AG04450 (cell line): Measurements from ENCODE around the gene KRTAP19-2. TPM values are rescaled to one million over a fixed set of nuclear protein-coding genes. Genes with fewer than 3 reads are reported as not detected.

ENCODE experiments used
- CTCF ChIA-PET: fragments of 300-600, 350-600 bp; formaldehyde crosslinking; extraction: SDS; loops from one replicate; lab custom pipeline; 2022; ENCODE audit warnings: antibody characterized with exemption, inconsistent platforms; lab: Charles Lee
- POLR2A ChIA-PET: fragments of 350-600 bp; formaldehyde crosslinking; extraction: SDS; loops from one replicate; lab custom pipeline; 2021; ENCODE audit warnings: antibody characterized with exemption, inconsistent platforms; lab: Yijun Ruan, JAX
- DNase-seq: peaks from one replicate; pipeline ENCODE4 v3.0.0-alpha.2; 2011; ENCODE audit warnings: low read depth, low spot score
- H3K27ac ChIP-seq: one replicate; pipeline ENCODE4 v1.5.1; 2012; ENCODE audit warnings: low read depth, low read length, control low read depth
- H3K27me3 ChIP-seq: one replicate; pipeline ENCODE4 v1.6.0; 2012; ENCODE audit warnings: low read length; ENCODE audit not compliant: control insufficient read depth, insufficient read depth
- H3K4me3 ChIP-seq: 2 replicates; pipeline ENCODE4 v1.5.1; 2011; ENCODE audit warnings: mild to moderate bottlenecking, low read depth, low read length, control low read depth
- H3K9me3 ChIP-seq: 2 replicates; pipeline ENCODE4 v1.5.1; 2012; ENCODE audit warnings: low read length; ENCODE audit not compliant: control insufficient read depth, insufficient read depth
- polyA plus RNA-seq: library from polyadenylated mRNA; depleted of rRNA; stranded (reverse); fragments of >200 nt; gene quantifications from 2 replicates; pipeline ENCODE4 v1.2.3, GENCODE V29; 2011
- TF ChIP-seq, protein P1 (sequence below): IDR thresholded peaks from 2 replicates; pipeline ENCODE4 v1.5.1; 2011; ENCODE audit warnings: low read depth, low read length, control low read depth, inconsistent platforms

Gene KRTAP19-2
- polyA plus RNA-seq, 1 experiment: not detected

DNA sequence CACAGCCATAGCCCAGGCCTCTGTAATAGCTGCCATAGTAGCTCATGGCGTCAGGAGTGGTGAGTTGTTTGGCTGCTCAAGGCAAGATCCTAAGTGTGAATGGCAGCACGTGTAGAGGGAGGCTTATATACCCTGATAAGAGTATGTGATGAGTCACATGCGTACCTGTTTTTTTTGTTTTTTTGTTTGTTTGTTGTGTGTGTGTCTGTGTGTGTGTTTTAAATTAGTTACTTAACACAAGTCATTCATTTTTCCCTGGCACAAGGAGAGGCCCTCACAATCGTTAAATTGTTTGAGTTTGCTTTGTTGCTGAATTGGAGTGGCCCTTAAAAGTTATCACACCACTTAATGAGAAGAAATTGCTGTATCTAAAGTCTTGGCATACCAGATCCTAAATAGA is 9.8 kb upstream of the KRTAP19-2 start, which contains the start of gene KRTAP19-4:
Gene KRTAP19-4, minus strand, starts transcription at position 101 of the 400 bp plus-strand sequence. Its CDS starts 55 bp downstream, at position 46.
- TF ChIP-seq, protein P1, sequence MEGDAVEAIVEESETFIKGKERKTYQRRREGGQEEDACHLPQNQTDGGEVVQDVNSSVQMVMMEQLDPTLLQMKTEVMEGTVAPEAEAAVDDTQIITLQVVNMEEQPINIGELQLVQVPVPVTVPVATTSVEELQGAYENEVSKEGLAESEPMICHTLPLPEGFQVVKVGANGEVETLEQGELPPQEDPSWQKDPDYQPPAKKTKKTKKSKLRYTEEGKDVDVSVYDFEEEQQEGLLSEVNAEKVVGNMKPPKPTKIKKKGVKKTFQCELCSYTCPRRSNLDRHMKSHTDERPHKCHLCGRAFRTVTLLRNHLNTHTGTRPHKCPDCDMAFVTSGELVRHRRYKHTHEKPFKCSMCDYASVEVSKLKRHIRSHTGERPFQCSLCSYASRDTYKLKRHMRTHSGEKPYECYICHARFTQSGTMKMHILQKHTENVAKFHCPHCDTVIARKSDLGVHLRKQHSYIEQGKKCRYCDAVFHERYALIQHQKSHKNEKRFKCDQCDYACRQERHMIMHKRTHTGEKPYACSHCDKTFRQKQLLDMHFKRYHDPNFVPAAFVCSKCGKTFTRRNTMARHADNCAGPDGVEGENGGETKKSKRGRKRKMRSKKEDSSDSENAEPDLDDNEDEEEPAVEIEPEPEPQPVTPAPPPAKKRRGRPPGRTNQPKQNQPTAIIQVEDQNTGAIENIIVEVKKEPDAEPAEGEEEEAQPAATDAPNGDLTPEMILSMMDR: no peak
- no peak within 1 kb of the TSS for H3K27ac ChIP-seq
- H3K4me3 ChIP-seq: no peak within 1 kb of the TSS
- ChIA-PET POLR2A (no interaction called here), CTCF (no interaction called here)
- no peaks in the 10 kb centered on the region for H3K27me3 ChIP-seq
- peaks cover 27% of the 10 kb centered on the region for H3K9me3 ChIP-seq
- no peak for DNase-seq

DNA sequence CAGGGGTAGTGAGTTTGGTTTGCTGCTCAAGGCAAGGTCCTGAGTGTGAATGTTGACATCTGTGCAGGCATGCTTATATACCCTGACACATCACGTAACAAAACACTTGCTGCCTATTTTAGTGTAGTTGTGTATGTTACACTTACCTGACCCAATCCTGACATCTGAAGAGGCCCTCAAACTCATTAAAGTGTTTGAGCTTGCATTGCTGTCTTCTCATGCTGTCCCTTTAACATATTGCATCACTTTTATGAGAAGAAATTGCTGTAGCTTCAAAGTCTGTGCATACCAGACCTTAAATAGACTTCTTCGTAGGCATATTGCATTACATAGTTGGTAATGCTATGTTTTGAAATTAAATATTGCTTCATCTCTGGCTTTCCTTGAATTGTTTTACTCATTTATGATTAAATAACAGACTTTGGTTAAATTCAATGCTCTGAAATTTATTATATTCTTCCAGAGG is 4.8 kb upstream of the KRTAP19-2 start, which contains the start of gene KRTAP19-3:
Gene KRTAP19-3, minus strand, starts transcription at position 51 of the 466 bp plus-strand sequence. CDS start 56 bp downstream, outside the sequence.
- TF ChIP-seq, protein P1: no peak
- Histone ChIP-seq H3K4me3 (no peak within 1 kb of the TSS), H3K27me3 (no peaks in the 10 kb centered on the region), H3K9me3 (peaks cover 27% of the 10 kb centered on the region), H3K27ac (no peak within 1 kb of the TSS)
- POLR2A ChIA-PET: no interaction called here
- CTCF ChIA-PET: no interaction called here
- DNase-seq: no peak

- H3K27ac ChIP-seq: no peak overlapping the region
- ChIA-PET POLR2A (no interaction called here), CTCF (no interaction called here)
- peaks cover 19% of the 10 kb centered on the region for H3K9me3 ChIP-seq
- H3K27me3 ChIP-seq: no peaks in the 10 kb centered on the region
- TF ChIP-seq, protein P1: no peak
- no peak for DNase-seq
- H3K4me3 ChIP-seq: no peak overlapping the region
Measured at GRCh38 chr21:30486180-30486579, 1.1 kb downstream of the KRTAP19-2 start.

- ChIA-PET CTCF (no interaction called here), POLR2A (no interaction called here)
- TF ChIP-seq, protein P1: no peak
- H3K27me3 ChIP-seq: no peaks in the 10 kb centered on the region
- H3K27ac ChIP-seq: no peak overlapping the region
- H3K4me3 ChIP-seq: no peak overlapping the region
- H3K9me3 ChIP-seq: peaks cover 14% of the 10 kb centered on the region
- no peak for DNase-seq
Measured at GRCh38 chr21:30482130-30482529, 5.1 kb downstream of the KRTAP19-2 start.

DNA sequence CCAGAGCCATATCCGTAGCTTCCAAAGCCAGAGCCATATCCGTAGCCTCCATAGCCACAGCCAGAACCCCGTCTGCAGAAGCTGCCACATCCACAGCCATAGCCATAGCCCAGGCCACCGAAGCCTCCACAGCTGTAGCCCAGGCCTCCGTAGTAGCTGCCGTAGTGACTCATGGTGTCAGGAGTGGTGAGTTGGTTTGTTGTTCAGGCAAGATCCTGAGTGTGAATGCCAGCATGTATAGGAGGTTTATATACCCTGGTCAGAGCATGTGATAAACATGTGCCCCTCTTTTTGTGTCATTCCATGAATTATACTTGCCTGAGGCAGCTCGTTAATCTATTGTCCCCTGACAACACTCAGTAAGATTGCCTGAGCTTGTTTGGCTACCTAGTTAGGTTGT is 7.1 kb downstream of the KRTAP19-2 start, which contains the start of gene KRTAP19-1:
Gene KRTAP19-1, minus strand, starts transcription at position 223 of the 400 bp plus-strand sequence. Its CDS starts 50 bp downstream, at position 173.
- Histone ChIP-seq H3K27me3 (no peaks in the 10 kb centered on the region), H3K27ac (no peak within 1 kb of the TSS), H3K9me3 (peaks cover 4% of the 10 kb centered on the region), H3K4me3 (no peak within 1 kb of the TSS)
- CTCF ChIA-PET: no interaction called here
- TF ChIP-seq, protein P1: no peak
- DNase-seq: no peak
- POLR2A ChIA-PET: no interaction called here
